ENCODE measurements around the gene PCDHA1. TPM values are rescaled to one million over a fixed set of nuclear protein-coding genes. Genes with fewer than 3 reads are reported as not detected.

The PCDHA1 gene
- total and polyA plus RNA-seq, 7 experiments from 2014 or later: not detected

DNA sequence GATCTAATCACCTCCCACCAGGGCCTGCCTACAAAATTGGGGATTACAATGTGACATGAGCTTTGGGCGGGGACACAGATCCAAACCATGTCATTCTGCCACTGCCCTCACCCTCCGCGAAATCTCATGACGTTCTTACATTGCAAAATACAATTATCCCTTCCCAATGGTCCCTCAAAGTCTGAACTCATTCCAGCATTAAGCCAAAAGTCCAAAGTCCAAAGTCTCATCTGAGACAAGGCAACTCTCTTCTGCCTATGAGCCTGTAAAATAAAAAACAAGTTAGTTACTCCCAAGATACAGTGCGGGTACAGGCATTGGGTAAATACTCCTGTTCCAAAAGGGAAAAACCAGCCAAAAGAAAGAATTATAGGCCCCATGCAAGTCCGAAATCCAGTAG lies 165.7 kb downstream of the PCDHA1 start:
- Mint-ChIP-seq H3K4me1 (no peaks in the 10 kb centered on the region), H3K9me3 (peaks cover 0 to 41% (median 9%) of the 10 kb centered on the region in 11 donors), H3K27ac (no peak overlapping the region), H3K36me3 (peaks cover 0 to 8% (median 0%) of the 10 kb centered on the region in 5 donors), H3K4me3 (no peak overlapping the region), H3K27me3 (peaks cover 0 to 27% (median 13%) of the 10 kb centered on the region in 5 donors)
- Histone ChIP-seq H3K4me1 (ENCODE audit: control insufficient read depth in 2 of 2, insufficient read depth in 2 of 2, low read length in 2 of 2) (no peaks in the 10 kb centered on the region), H3K27me3 (ENCODE audit: control insufficient read depth in 2 of 2, insufficient read depth in 2 of 2, low read length in 2 of 2) (no peaks in the 10 kb centered on the region), H3K36me3 (ENCODE audit: control insufficient read depth in 2 of 3, insufficient read depth in 3 of 3, low read length in 3 of 3) (no peaks in the 10 kb centered on the region), H3K27ac (ENCODE audit: low read depth, low read length) (no peak overlapping the region), H3K9me3 (ENCODE audit: control insufficient read depth in 2 of 3, low read length in 3 of 3) (no peaks in the 10 kb centered on the region), H3K4me3 (ENCODE audit: low read length) (no peak overlapping the region)
- POLR2A ChIA-PET: no interaction called here
- intact Hi-C loops (cut with micrococcal nuclease): no loop called here
- CTCF ChIA-PET: no interaction called here
- DNase-seq (no peak), ATAC-seq (no peak)

DNA sequence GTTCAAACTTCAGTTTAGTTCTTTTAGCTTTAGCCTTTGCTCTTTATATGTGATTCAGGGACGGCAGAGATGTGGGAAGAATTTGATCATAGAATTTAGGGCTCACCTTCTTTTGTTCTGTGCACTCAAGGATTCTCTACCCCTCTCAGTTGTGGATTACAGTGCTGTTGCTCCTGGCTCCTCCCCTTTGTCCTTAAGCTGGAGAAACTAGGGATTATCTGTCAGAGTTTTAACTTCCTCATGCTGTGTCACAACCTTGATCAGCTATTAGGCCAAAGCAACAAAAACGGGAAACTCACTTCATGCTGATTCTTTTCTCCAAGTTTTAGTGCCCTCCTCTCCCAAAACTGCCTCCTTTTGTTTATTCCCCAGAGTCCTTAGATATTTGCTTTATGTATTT lies 167.3 kb downstream of the PCDHA1 start:
- peaks cover 0 to 28% (median 13%) of the 10 kb centered on the region in 5 donors for H3K27me3 Mint-ChIP-seq
- H3K4me3 Mint-ChIP-seq: no peak overlapping the region
- no peak overlapping the region for H3K27ac ChIP-seq (ENCODE audit: low read depth, low read length)
- H3K9me3 ChIP-seq (ENCODE audit: control insufficient read depth in 2 of 3, low read length in 3 of 3): no peaks in the 10 kb centered on the region
- H3K27me3 ChIP-seq (ENCODE audit: control insufficient read depth in 2 of 2, insufficient read depth in 2 of 2, low read length in 2 of 2): no peaks in the 10 kb centered on the region
- H3K4me1 ChIP-seq (ENCODE audit: control insufficient read depth in 2 of 2, insufficient read depth in 2 of 2, low read length in 2 of 2): no peaks in the 10 kb centered on the region
- POLR2A ChIA-PET: no interaction called here
- H3K4me1 Mint-ChIP-seq: no peaks in the 10 kb centered on the region
- peaks cover 0 to 39% (median 8%) of the 10 kb centered on the region in 11 donors for H3K9me3 Mint-ChIP-seq
- H3K36me3 Mint-ChIP-seq: peaks cover 0 to 8% (median 0%) of the 10 kb centered on the region in 5 donors
- no peak overlapping the region for H3K4me3 ChIP-seq (ENCODE audit: low read length)
- H3K27ac Mint-ChIP-seq: no peak overlapping the region
- H3K36me3 ChIP-seq (ENCODE audit: control insufficient read depth in 2 of 3, insufficient read depth in 3 of 3, low read length in 3 of 3): no peaks in the 10 kb centered on the region
- DNase-seq: no peak
- ATAC-seq: no peak
- CTCF ChIA-PET: no interaction called here
- intact Hi-C loops (cut with micrococcal nuclease): no loop called here

DNA sequence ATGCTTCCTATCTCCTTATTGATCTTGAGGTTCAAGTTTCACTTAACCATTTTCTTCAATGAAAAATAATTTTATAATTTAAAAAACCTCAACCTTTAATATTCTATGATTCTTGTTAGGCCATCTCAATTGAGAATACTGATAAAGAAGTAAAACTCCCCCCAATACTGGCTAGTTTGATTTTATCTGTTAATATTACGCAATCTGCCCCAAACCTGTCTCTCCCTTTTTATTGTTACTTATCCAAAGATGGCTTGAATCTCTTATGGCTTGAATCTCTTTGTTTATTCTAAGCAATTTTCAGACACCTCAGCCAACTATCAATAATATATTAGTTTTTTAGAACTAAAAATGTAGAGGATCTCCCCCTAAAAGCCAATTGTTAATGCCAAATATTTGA lies 176.2 kb downstream of the PCDHA1 start:
- Mint-ChIP-seq H3K4me1 (peaks cover 0 to 5% (median 2%) of the 10 kb centered on the region in 7 donors), H3K27me3 (peaks cover 24 to 50% (median 46%) of the 10 kb centered on the region in 5 donors), H3K36me3 (peaks cover 0 to 6% (median 0%) of the 10 kb centered on the region in 5 donors), H3K4me3 (no peak overlapping the region), H3K9me3 (peaks cover 0 to 4% (median 0%) of the 10 kb centered on the region in 11 donors), H3K27ac (no peak overlapping the region)
- no peak for DNase-seq
- intact Hi-C loops (cut with micrococcal nuclease): no loop called here
- POLR2A ChIA-PET: no interaction called here
- peaks cover 0 to 6% of the 10 kb centered on the region in 2 donors for H3K27me3 ChIP-seq (ENCODE audit: control insufficient read depth in 2 of 2, insufficient read depth in 2 of 2, low read length in 2 of 2)
- CTCF ChIA-PET: no interaction called here
- H3K4me1 ChIP-seq (ENCODE audit: control insufficient read depth in 2 of 2, insufficient read depth in 2 of 2, low read length in 2 of 2): no peaks in the 10 kb centered on the region
- ATAC-seq: no peak
- H3K27ac ChIP-seq (ENCODE audit: low read depth, low read length): no peak overlapping the region
- H3K9me3 ChIP-seq (ENCODE audit: control insufficient read depth in 2 of 3, low read length in 3 of 3): no peaks in the 10 kb centered on the region
- no peak overlapping the region for H3K4me3 ChIP-seq (ENCODE audit: low read length)
- no peaks in the 10 kb centered on the region for H3K36me3 ChIP-seq (ENCODE audit: control insufficient read depth in 2 of 3, insufficient read depth in 3 of 3, low read length in 3 of 3)

DNA sequence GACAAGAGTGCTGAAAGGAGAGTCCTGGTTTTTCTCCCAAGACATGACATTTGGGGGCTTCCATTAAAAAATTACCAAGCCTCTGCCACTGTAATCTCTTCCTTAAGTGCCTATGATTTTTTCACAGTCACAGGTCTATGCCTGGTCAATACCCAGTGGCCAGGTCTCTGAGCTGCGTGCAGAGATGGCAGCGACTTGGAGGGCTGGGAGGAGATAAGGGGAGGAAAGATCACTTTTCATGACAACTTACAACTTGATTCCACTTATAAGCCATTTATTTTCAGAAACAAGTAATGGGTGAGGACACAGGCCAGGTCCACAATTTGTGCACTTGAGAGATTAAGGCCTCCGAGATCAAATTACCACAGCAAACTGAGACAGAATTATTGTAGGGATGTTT lies 178.4 kb downstream of the PCDHA1 start:
- H3K27me3 Mint-ChIP-seq: peaks cover 33 to 62% (median 58%) of the 10 kb centered on the region in 5 donors
- Histone ChIP-seq H3K9me3 (ENCODE audit: control insufficient read depth in 2 of 3, low read length in 3 of 3) (no peaks in the 10 kb centered on the region), H3K4me3 (ENCODE audit: low read length) (no peak overlapping the region), H3K27ac (ENCODE audit: low read depth, low read length) (no peak overlapping the region), H3K4me1 (ENCODE audit: control insufficient read depth in 2 of 2, insufficient read depth in 2 of 2, low read length in 2 of 2) (no peaks in the 10 kb centered on the region), H3K36me3 (ENCODE audit: control insufficient read depth in 2 of 3, insufficient read depth in 3 of 3, low read length in 3 of 3) (no peaks in the 10 kb centered on the region), H3K27me3 (ENCODE audit: control insufficient read depth in 2 of 2, insufficient read depth in 2 of 2, low read length in 2 of 2) (peaks cover 0 to 6% of the 10 kb centered on the region in 2 donors)
- DNase-seq: no peak
- H3K9me3 Mint-ChIP-seq: peaks cover 0 to 8% (median 0%) of the 10 kb centered on the region in 11 donors
- ATAC-seq: no peak
- no peak overlapping the region for H3K4me3 Mint-ChIP-seq
- peaks cover 0 to 6% (median 0%) of the 10 kb centered on the region in 5 donors for H3K36me3 Mint-ChIP-seq
- ChIA-PET POLR2A (no interaction called here), CTCF (no interaction called here)
- H3K4me1 Mint-ChIP-seq: peaks cover 0 to 5% (median 2%) of the 10 kb centered on the region in 7 donors
- intact Hi-C loops (cut with micrococcal nuclease): no loop called here
- H3K27ac Mint-ChIP-seq: no peak overlapping the region

GRCh38 chr5:140965905-140966292 lies 180.0 kb downstream of the PCDHA1 start:
- H3K27ac ChIP-seq (ENCODE audit: low read depth, low read length): no peak overlapping the region
- ATAC-seq (no peak), DNase-seq (no peak)
- no peak overlapping the region for H3K27ac Mint-ChIP-seq
- no peak overlapping the region for H3K4me3 ChIP-seq (ENCODE audit: low read length)
- H3K9me3 Mint-ChIP-seq: peaks cover 0 to 8% (median 0%) of the 10 kb centered on the region in 11 donors
- no peaks in the 10 kb centered on the region for H3K4me1 ChIP-seq (ENCODE audit: control insufficient read depth in 2 of 2, insufficient read depth in 2 of 2, low read length in 2 of 2)
- peaks cover 0 to 6% (median 0%) of the 10 kb centered on the region in 5 donors for H3K36me3 Mint-ChIP-seq
- H3K27me3 Mint-ChIP-seq: peaks cover 33 to 62% (median 54%) of the 10 kb centered on the region in 5 donors
- peaks cover 0 to 6% of the 10 kb centered on the region in 2 donors for H3K27me3 ChIP-seq (ENCODE audit: control insufficient read depth in 2 of 2, insufficient read depth in 2 of 2, low read length in 2 of 2)
- CTCF ChIA-PET: no interaction called here
- no peaks in the 10 kb centered on the region for H3K36me3 ChIP-seq (ENCODE audit: control insufficient read depth in 2 of 3, insufficient read depth in 3 of 3, low read length in 3 of 3)
- no peaks in the 10 kb centered on the region for H3K9me3 ChIP-seq (ENCODE audit: control insufficient read depth in 2 of 3, low read length in 3 of 3)
- peaks cover 0 to 5% (median 2%) of the 10 kb centered on the region in 7 donors for H3K4me1 Mint-ChIP-seq
- POLR2A ChIA-PET: no interaction called here
- H3K4me3 Mint-ChIP-seq: peak overlapping the region in 4 of 10 donors; percentile 4 to 47 (median 21)
- intact Hi-C loops (cut with micrococcal nuclease): no loop called here

GRCh38 chr5:140966293-140967225 lies 180.6 kb downstream of the PCDHA1 start, which contains the start of gene PCDHAC2:
Gene PCDHAC2 (plus strand): TSS chr5:140966476. CDS start chr5:140966767, 291 bp downstream.
- Histone ChIP-seq H3K4me1 (ENCODE audit: control insufficient read depth in 2 of 2, insufficient read depth in 2 of 2, low read length in 2 of 2) (no peaks in the 10 kb centered on the region), H3K27me3 (ENCODE audit: control insufficient read depth in 2 of 2, insufficient read depth in 2 of 2, low read length in 2 of 2) (peaks cover 0 to 6% of the 10 kb centered on the region in 2 donors), H3K36me3 (ENCODE audit: control insufficient read depth in 2 of 3, insufficient read depth in 3 of 3, low read length in 3 of 3) (no peaks in the 10 kb centered on the region), H3K9me3 (ENCODE audit: control insufficient read depth in 2 of 3, low read length in 3 of 3) (no peaks in the 10 kb centered on the region), H3K4me3 (ENCODE audit: low read length) (no peak within 1 kb of the TSS), H3K27ac (ENCODE audit: low read depth, low read length) (no peak within 1 kb of the TSS)
- Mint-ChIP-seq H3K27ac (no peak within 1 kb of the TSS), H3K9me3 (peaks cover 0 to 6% (median 0%) of the 10 kb centered on the region in 11 donors), H3K27me3 (peaks cover 33 to 60% (median 50%) of the 10 kb centered on the region in 5 donors), H3K36me3 (peaks cover 0 to 6% (median 0%) of the 10 kb centered on the region in 5 donors), H3K4me3 (peak within 1 kb of the TSS in 4 of 10 donors; percentile 4 to 47 (median 21)), H3K4me1 (peaks cover 0 to 5% (median 2%) of the 10 kb centered on the region in 7 donors)
- DNase-seq (no peak), ATAC-seq (no peak)
- intact Hi-C loops (cut with micrococcal nuclease): no loop called here
- POLR2A ChIA-PET: no interaction called here
- CTCF ChIA-PET: no interaction called here

All from naive thymus-derived CD4-positive, alpha-beta T cell (primary cell).